ENCODE measurements around the gene ATP6V0E2.
A peak's percentile ranks its signal among the peaks of the same experiment; 100 is the strongest.

Gene ATP6V0E2

GRCh38 chr7:149872419-149873073 is 1.2 kb upstream of the ATP6V0E2 start:
- Histone ChIP-seq H3K4me3 (ENCODE audit: severe bottlenecking) (peak overlapping the region; percentile 83), H3K27ac (ENCODE audit: poor library complexity, severe bottlenecking) (peak overlapping the region; percentile 49), H3K9me3 (ENCODE audit: severe bottlenecking) (no peaks in the 10 kb centered on the region), H3K4me1 (ENCODE audit: insufficient read depth, poor library complexity, severe bottlenecking) (no peaks in the 10 kb centered on the region), H3K27me3 (ENCODE audit: insufficient read depth, poor library complexity, severe bottlenecking) (no peaks in the 10 kb centered on the region), H3K36me3 (ENCODE audit: low read depth) (no peaks in the 10 kb centered on the region)
- TF ChIP-seq CTCF (IDR thresholded peaks at IDR 0.05; ENCODE audit: poor library complexity, severe bottlenecking): peak; percentile 25
- peak; percentile 52 for DNase-seq (ENCODE audit: low spot score)
- peak; percentile 51 for ATAC-seq (ENCODE audit: low read depth)

- no peak for TF ChIP-seq CTCF (IDR thresholded peaks at IDR 0.05; ENCODE audit: poor library complexity, severe bottlenecking)
- no peak for DNase-seq (ENCODE audit: low spot score)
Observed at GRCh38 chr7:149873970-149874643, 338 bp downstream of the ATP6V0E2 start.

GRCh38 chr7:149874644-149875028 is 867 bp downstream of the ATP6V0E2 start:
- H3K36me3 ChIP-seq (ENCODE audit: low read depth): no peaks in the 10 kb centered on the region
- H3K4me1 ChIP-seq (ENCODE audit: insufficient read depth, poor library complexity, severe bottlenecking): no peaks in the 10 kb centered on the region
- no peak overlapping the region for H3K27ac ChIP-seq (ENCODE audit: poor library complexity, severe bottlenecking)
- no peak for TF ChIP-seq CTCF (IDR thresholded peaks at IDR 0.05; ENCODE audit: poor library complexity, severe bottlenecking)
- no peaks in the 10 kb centered on the region for H3K27me3 ChIP-seq (ENCODE audit: insufficient read depth, poor library complexity, severe bottlenecking)
- H3K9me3 ChIP-seq (ENCODE audit: severe bottlenecking): no peaks in the 10 kb centered on the region
- no peak overlapping the region for H3K4me3 ChIP-seq (ENCODE audit: severe bottlenecking)
- DNase-seq (ENCODE audit: low spot score) (no peak), ATAC-seq (ENCODE audit: low read depth) (no peak)

More at GRCh38 chr7:149873970-149874643, 338 bp downstream of the ATP6V0E2 start:
- H3K9me3 ChIP-seq (ENCODE audit: severe bottlenecking): no peaks in the 10 kb centered on the region
- peak overlapping the region; percentile 83 for H3K4me3 ChIP-seq (ENCODE audit: severe bottlenecking)
- no peaks in the 10 kb centered on the region for H3K27me3 ChIP-seq (ENCODE audit: insufficient read depth, poor library complexity, severe bottlenecking)
- H3K27ac ChIP-seq (ENCODE audit: poor library complexity, severe bottlenecking): no peak overlapping the region
- no peaks in the 10 kb centered on the region for H3K36me3 ChIP-seq (ENCODE audit: low read depth)
- H3K4me1 ChIP-seq (ENCODE audit: insufficient read depth, poor library complexity, severe bottlenecking): no peaks in the 10 kb centered on the region
- ATAC-seq (ENCODE audit: low read depth): no peak

- Histone ChIP-seq H3K27ac (ENCODE audit: poor library complexity, severe bottlenecking) (no peak overlapping the region), H3K9me3 (ENCODE audit: severe bottlenecking) (no peaks in the 10 kb centered on the region), H3K36me3 (ENCODE audit: low read depth) (no peaks in the 10 kb centered on the region), H3K27me3 (ENCODE audit: insufficient read depth, poor library complexity, severe bottlenecking) (no peaks in the 10 kb centered on the region), H3K4me3 (ENCODE audit: severe bottlenecking) (no peak overlapping the region), H3K4me1 (ENCODE audit: insufficient read depth, poor library complexity, severe bottlenecking) (no peaks in the 10 kb centered on the region)
- TF ChIP-seq CTCF (IDR thresholded peaks at IDR 0.05; ENCODE audit: poor library complexity, severe bottlenecking): no peak
- DNase-seq (ENCODE audit: low spot score) (no peak), ATAC-seq (ENCODE audit: low read depth) (no peak)
Observed at GRCh38 chr7:149875396-149875795, 1.6 kb downstream of the ATP6V0E2 start.

Data from RWPE2 (cell line).